ENCODE measurements around the gene MYRFL. TPM values are rescaled to one million over a fixed set of nuclear protein-coding genes. Genes with fewer than 3 reads are reported as not detected.

Gene MYRFL
- total RNA-seq, 1 donor from 2014 or later, result 0.20 TPM

- DNase-seq (ENCODE audit: low read depth) (no peak), FAIRE-seq (no peak)
- Histone ChIP-seq H3K9ac (ENCODE audit: low read length) (no peak overlapping the region), H3K9me3 (ENCODE audit: insufficient read depth, low read depth, low read length) (no peaks in the 10 kb centered on the region), H2AFZ (ENCODE audit: low read depth, low read length) (no peak overlapping the region), H3K4me2 (ENCODE audit: low read length) (no peak overlapping the region), H3K4me3 (ENCODE audit: insufficient read depth, low read depth, low read length) (no peak overlapping the region), H3K36me3 (ENCODE audit: insufficient read depth, low read length) (no peaks in the 10 kb centered on the region), H3K4me1 (ENCODE audit: insufficient read depth, low read length) (no peaks in the 10 kb centered on the region), H3K79me2 (ENCODE audit: insufficient read depth, low read length) (no peaks in the 10 kb centered on the region), H4K20me1 (ENCODE audit: insufficient read depth, low read length) (no peaks in the 10 kb centered on the region), H3K27me3 (ENCODE audit: insufficient read depth, low read length) (no peaks in the 10 kb centered on the region), H3K27ac (ENCODE audit: low read depth, low read length) (no peak overlapping the region)
- Mint-ChIP-seq H3K4me3 (ENCODE audit: unreplicated experiment) (no peak overlapping the region), H3K27ac (ENCODE audit: unreplicated experiment) (no peak overlapping the region), H3K36me3 (ENCODE audit: low read depth, unreplicated experiment) (no peaks in the 10 kb centered on the region), H3K9me3 (ENCODE audit: unreplicated experiment) (no peaks in the 10 kb centered on the region), H3K4me1 (ENCODE audit: low read depth, unreplicated experiment) (no peaks in the 10 kb centered on the region), H3K27me3 (ENCODE audit: low read depth, unreplicated experiment) (no peaks in the 10 kb centered on the region)
- TF ChIP-seq EZH2 (IDR thresholded peaks at IDR 0.05; ENCODE audit: insufficient read depth, low read length) (no peak), CTCF (IDR thresholded peaks at IDR 0.05; ENCODE audit: insufficient read depth, low read depth, low read length) (no peak)
These were observed 169.7 kb downstream of the MYRFL start for GRCh38 chr12:69994724-69995173.

- no peaks in the 10 kb centered on the region for H3K9me3 Mint-ChIP-seq (ENCODE audit: unreplicated experiment)
- FAIRE-seq, result no peak
These were observed 171.2 kb downstream of the MYRFL start for GRCh38 chr12:69996241-69996640.

More at GRCh38 chr12:69996241-69996640, 171.2 kb downstream of the MYRFL start:
- Histone ChIP-seq H3K36me3 (ENCODE audit: insufficient read depth, low read length) (no peaks in the 10 kb centered on the region), H3K9ac (ENCODE audit: low read length) (no peak overlapping the region), H3K27me3 (ENCODE audit: insufficient read depth, low read length) (no peaks in the 10 kb centered on the region), H3K4me1 (ENCODE audit: insufficient read depth, low read length) (no peaks in the 10 kb centered on the region), H3K9me3 (ENCODE audit: insufficient read depth, low read depth, low read length) (no peaks in the 10 kb centered on the region), H3K4me3 (ENCODE audit: insufficient read depth, low read depth, low read length) (no peak overlapping the region), H3K27ac (ENCODE audit: low read depth, low read length) (no peak overlapping the region), H2AFZ (ENCODE audit: low read depth, low read length) (no peak overlapping the region), H3K79me2 (ENCODE audit: insufficient read depth, low read length) (no peaks in the 10 kb centered on the region), H4K20me1 (ENCODE audit: insufficient read depth, low read length) (no peaks in the 10 kb centered on the region), H3K4me2 (ENCODE audit: low read length) (no peak overlapping the region)
- no peak overlapping the region for H3K4me3 Mint-ChIP-seq (ENCODE audit: unreplicated experiment)
- no peak for DNase-seq (ENCODE audit: low read depth)
- no peaks in the 10 kb centered on the region for H3K4me1 Mint-ChIP-seq (ENCODE audit: low read depth, unreplicated experiment)
- TF ChIP-seq CTCF (IDR thresholded peaks at IDR 0.05; ENCODE audit: insufficient read depth, low read depth, low read length), result no peak
- TF ChIP-seq EZH2 (IDR thresholded peaks at IDR 0.05; ENCODE audit: insufficient read depth, low read length), result no peak
- H3K36me3 Mint-ChIP-seq (ENCODE audit: low read depth, unreplicated experiment), result no peaks in the 10 kb centered on the region
- no peak overlapping the region for H3K27ac Mint-ChIP-seq (ENCODE audit: unreplicated experiment)
- H3K27me3 Mint-ChIP-seq (ENCODE audit: low read depth, unreplicated experiment), result no peaks in the 10 kb centered on the region

Measured in astrocyte (in vitro differentiated cells and primary cell).